GM20000 (cell line): Measurements from ENCODE around the gene USP35.

ENCODE experiments used
- DNase-seq: peaks from one replicate; pipeline ENCODE4 v3.0.0; 2012; ENCODE audit warnings: low spot score
- CTCF ChIP-seq: IDR thresholded peaks from 2 replicates; pipeline ENCODE4 v1.5.1; 2012; ENCODE audit warnings: mild to moderate bottlenecking, control low read depth; ENCODE audit errors: extremely low read depth, missing control alignments

USP35 gene

GRCh38 chr11:78181185-78181584 is 7.5 kb upstream of the USP35 start:
- no peak for TF ChIP-seq CTCF

DNA sequence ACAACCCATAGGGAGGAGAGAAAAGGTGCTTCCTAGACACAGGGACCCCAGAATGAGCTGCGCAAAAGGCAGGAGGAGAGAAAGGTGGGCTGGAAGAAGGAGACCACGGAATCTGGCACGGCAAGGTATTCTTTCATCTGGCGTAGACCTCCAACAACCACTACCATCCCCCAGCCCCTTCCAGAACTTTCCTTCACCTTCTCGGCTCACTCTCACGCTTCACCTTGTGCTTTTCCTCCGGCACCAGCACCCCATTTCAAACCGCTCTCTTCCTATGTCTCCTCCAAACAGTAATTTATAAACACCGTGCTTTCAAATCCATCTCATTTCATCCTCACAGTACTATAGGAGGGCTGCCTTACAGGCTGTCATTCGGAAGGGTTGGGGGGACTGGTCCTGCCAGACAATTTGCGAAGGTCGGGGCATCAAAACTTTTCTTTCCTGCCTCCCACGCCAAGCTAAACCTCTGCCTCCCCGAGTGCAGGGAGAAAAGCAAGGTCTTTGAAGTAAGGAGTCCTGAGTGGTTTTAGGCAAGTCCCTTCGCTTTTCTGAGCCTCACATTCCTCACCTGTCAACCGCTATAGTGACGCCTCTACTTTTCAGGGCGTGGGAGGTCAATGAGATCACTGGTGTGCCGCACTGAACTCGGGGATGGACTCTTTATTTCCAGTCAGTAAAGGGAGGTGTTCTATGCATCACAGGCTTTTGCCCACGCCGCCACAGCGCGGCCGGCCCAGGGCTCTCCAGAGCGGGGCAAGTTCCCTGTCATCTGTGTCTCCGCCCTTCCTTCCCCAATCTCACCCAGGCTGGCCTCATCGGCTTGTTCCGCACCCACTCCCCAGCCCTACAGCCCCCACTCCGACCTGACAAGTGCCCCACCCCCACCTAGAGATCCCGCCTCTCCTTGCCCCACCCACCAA is 1.1 kb upstream of the USP35 start:
- peak; percentile 76 for DNase-seq
- TF ChIP-seq CTCF: no peak

More at GRCh38 chr11:78181185-78181584, 7.5 kb upstream of the USP35 start:
- DNase-seq: no peak

- TF ChIP-seq CTCF: no peak
Measured at GRCh38 chr11:78189174-78189724, 530 bp downstream of the USP35 start.

DNA sequence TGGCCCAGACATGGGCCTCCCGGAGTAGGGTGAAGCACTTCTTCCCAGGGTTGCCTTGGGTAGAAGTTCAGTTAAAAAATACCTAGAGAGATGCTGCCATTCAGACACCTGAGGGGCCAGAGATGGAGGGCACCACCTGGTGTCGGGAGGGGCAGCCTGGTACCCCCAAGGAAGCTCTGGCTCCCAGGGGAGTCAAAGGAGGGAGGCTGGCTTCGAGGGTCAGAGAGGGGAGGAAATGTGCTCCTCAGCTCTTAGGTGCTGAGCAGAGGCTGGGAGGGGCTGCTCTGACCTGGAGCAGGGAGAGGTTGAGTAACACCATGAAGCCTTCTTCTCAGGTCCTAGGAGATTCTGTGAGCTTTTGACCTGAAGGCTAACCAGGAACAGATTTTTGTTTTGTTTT is 1.1 kb downstream of the USP35 start:
- no peak for TF ChIP-seq CTCF
- DNase-seq: no peak

More at GRCh38 chr11:78189174-78189724, 530 bp downstream of the USP35 start:
- DNase-seq: no peak

GRCh38 chr11:78190374-78190773 is 1.7 kb downstream of the USP35 start:
- DNase-seq: no peak
- TF ChIP-seq CTCF: no peak

DNA sequence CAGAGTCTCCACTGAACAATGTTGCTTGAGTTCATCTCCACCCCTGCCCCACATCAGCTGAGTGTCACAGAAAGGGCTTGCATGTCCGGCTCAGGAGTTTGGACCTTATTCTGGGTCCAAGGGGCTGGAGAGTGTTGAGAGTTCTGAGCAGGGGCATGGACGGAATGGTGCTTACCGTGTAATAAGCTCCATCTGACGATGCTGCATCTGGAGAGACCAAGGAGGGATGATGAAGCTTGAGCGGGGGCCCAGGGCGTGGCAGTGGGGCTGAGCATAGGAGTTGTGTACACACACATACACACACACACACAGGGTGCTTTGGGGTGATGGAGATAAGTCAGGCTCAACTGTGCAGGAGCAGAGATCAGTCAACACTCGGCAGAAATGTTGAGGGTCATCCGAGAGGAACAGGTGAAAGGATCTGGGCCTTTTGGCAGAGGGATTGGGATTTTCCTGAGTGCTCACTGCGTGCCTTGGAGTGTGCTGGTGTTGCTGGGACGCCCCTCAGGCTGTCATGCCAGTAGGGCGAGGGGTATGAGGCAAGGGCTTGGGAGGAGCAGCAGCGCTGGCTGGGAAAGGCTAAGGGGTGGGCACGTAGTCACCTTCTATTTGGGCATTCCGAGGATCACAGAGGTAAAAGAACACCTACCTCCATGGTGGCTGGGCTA is 2.3 kb downstream of the USP35 start:
- no peak for DNase-seq
- TF ChIP-seq CTCF: no peak

DNA sequence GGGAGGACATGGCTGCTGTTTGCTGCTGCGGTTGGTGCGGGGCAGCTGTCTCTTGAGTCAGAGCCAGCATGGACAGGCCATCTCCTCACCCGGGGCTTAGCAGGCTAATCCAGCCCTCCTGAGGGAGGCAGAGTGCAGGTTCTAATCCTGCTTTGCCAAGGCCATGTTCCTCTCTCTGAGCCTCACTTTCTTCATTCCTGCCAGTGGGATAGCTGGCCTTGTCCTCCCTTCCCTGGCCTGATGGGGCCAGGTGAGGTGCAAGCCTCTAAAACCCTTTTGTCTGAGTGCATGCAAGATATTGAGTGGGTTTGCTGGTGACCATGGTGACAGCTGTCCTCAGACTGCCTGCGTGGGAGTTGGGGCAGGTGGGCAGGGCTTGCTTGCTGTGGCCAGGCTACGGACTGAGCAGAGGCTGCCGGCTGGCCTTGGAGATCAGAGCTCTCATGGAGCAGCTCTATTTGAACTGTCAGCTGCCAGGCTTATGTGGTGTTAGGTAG is 3.6 kb downstream of the USP35 start:
- DNase-seq: no peak
- no peak for TF ChIP-seq CTCF
